Inferior parietal cortex (tissue), 1 donor: ENCODE measurements around the gene CDCA4.

ENCODE experiments used
- DNase-seq: peaks from one replicate; pipeline ENCODE4 v3.0.0-alpha.2; 2016; ENCODE audit errors: extremely low spot score

The CDCA4 gene

GRCh38 chr14:104976198-104977007 lies 44.5 kb downstream of the CDCA4 start:
- DNase-seq, result peak; percentile 53

- DNase-seq, result no peak
Measured at GRCh38 chr14:104975481-104976197, 45.2 kb downstream of the CDCA4 start.

- DNase-seq, result no peak
Measured at GRCh38 chr14:104974665-104975390, 46.1 kb downstream of the CDCA4 start.

GRCh38 chr14:104974146-104974541 lies 46.7 kb downstream of the CDCA4 start:
- no peak for DNase-seq

- DNase-seq, result no peak
Measured at GRCh38 chr14:104973385-104974145, 47.3 kb downstream of the CDCA4 start.

- no peak for DNase-seq
Measured at GRCh38 chr14:104973135-104973384, 47.8 kb downstream of the CDCA4 start.

- DNase-seq, result no peak
Measured at GRCh38 chr14:104972301-104973134, 48.4 kb downstream of the CDCA4 start.

- no peak for DNase-seq
Measured at GRCh38 chr14:104971447-104972240, 49.2 kb downstream of the CDCA4 start.

GRCh38 chr14:104970231-104971068 lies 50.4 kb downstream of the CDCA4 start:
- DNase-seq, result no peak

GRCh38 chr14:104969741-104970230 lies 51.1 kb downstream of the CDCA4 start:
- DNase-seq, result no peak

- DNase-seq, result no peak
Measured at GRCh38 chr14:104968541-104969401, 52.1 kb downstream of the CDCA4 start.

- DNase-seq, result no peak
Measured at GRCh38 chr14:104968153-104968527, 52.7 kb downstream of the CDCA4 start.

GRCh38 chr14:104967386-104968152 lies 53.3 kb downstream of the CDCA4 start:
- DNase-seq, result no peak

GRCh38 chr14:104966981-104967385 lies 53.9 kb downstream of the CDCA4 start:
- no peak for DNase-seq

GRCh38 chr14:104966261-104966865 lies 54.5 kb downstream of the CDCA4 start:
- no peak for DNase-seq

- DNase-seq, result no peak
Measured at GRCh38 chr14:104965561-104966231, 55.2 kb downstream of the CDCA4 start.
